ENCODE measurements around the gene IL37. TPM values are rescaled to one million over a fixed set of nuclear protein-coding genes. Genes with fewer than 3 reads are reported as not detected.

The IL37 gene
- total RNA-seq, 1 experiment from 2014 or later: not detected

- no peaks in the 10 kb centered on the region for H3K4me1 Mint-ChIP-seq
- H3K56ac ChIP-seq (ENCODE audit: insufficient read length, low read depth, low read length): no peak overlapping the region
- no peak overlapping the region for H2BK120ac ChIP-seq (ENCODE audit: low read depth, low read length, poor library complexity, severe bottlenecking)
- no CpG with 5 or more reads among the region's 8 CpGs for WGBS (ENCODE audit: extremely low coverage, insufficient read length, low lambda C conversion rate)
- H3K18ac ChIP-seq (ENCODE audit: insufficient read length, low read depth, low read length): no peak overlapping the region
- no peak overlapping the region for H3K4ac ChIP-seq (ENCODE audit: low read depth, low read length)
- TF ChIP-seq CTCF (conservative IDR thresholded peaks at IDR 0.05): no peak
- H2BK20ac ChIP-seq (ENCODE audit: low read depth, low read length, poor library complexity, severe bottlenecking): no peak overlapping the region
- no peaks in the 10 kb centered on the region for H3K9me3 ChIP-seq (ENCODE audit: control insufficient read depth, low read depth, low read length)
- H3K23ac ChIP-seq (ENCODE audit: insufficient read length, low read depth, low read length): no peak overlapping the region
- no peak overlapping the region for H2AK5ac ChIP-seq (ENCODE audit: insufficient read length, low read length)
- no peaks in the 10 kb centered on the region for H3K23me2 ChIP-seq (ENCODE audit: insufficient read length, low read depth, low read length, poor library complexity, severe bottlenecking)
- H2BK12ac ChIP-seq (ENCODE audit: insufficient read length, low read depth, low read length): no peak overlapping the region
- no peak overlapping the region for H3K9ac ChIP-seq (ENCODE audit: extremely low read depth, insufficient read length, low read length)
- H3K4me1 ChIP-seq (ENCODE audit: insufficient read depth, low read length): peaks cover 4% of the 10 kb centered on the region; the same call in 1 of the 2 replicates
- H3K9me3 Mint-ChIP-seq: no peaks in the 10 kb centered on the region
- H3K79me1 ChIP-seq (ENCODE audit: insufficient read depth, low read depth, low read length, poor library complexity, severe bottlenecking): no peaks in the 10 kb centered on the region
- H3K4me2 ChIP-seq (ENCODE audit: insufficient read depth, insufficient read length, low read length): no peak overlapping the region
- no peak overlapping the region for H4K8ac ChIP-seq (replicated peaks; ENCODE audit: insufficient read length, low read depth, low read length)
- H3T11ph ChIP-seq (ENCODE audit: low read length): no peak overlapping the region
- no peaks in the 10 kb centered on the region for H3K27me3 Mint-ChIP-seq (ENCODE audit: low read depth)
- no peaks in the 10 kb centered on the region for H4K20me1 ChIP-seq (ENCODE audit: control insufficient read depth, insufficient read depth, insufficient read length)
- H3K14ac ChIP-seq (ENCODE audit: insufficient read depth, low read length): no peak overlapping the region
- H2BK15ac ChIP-seq (ENCODE audit: low read depth, low read length): no peak overlapping the region
- no peak overlapping the region for H4K5ac ChIP-seq (ENCODE audit: insufficient read length, low read depth, low read length)
- H2BK5ac ChIP-seq (ENCODE audit: insufficient read length, low read length): no peak overlapping the region
- H3K27ac ChIP-seq (ENCODE audit: insufficient read length, low read depth, low read length): no peak overlapping the region
- H3K27me3 ChIP-seq (ENCODE audit: insufficient read depth, low read length): no peaks in the 10 kb centered on the region
- no peaks in the 10 kb centered on the region for H3K36me3 Mint-ChIP-seq (ENCODE audit: insufficient read depth in 1 of 3, low read depth in 3 of 3)
- no peak overlapping the region for H3K4me3 Mint-ChIP-seq
- H4K91ac ChIP-seq (ENCODE audit: insufficient read length, low read depth, low read length): no peak overlapping the region
- DNase-seq: no peak
- H2AFZ ChIP-seq (ENCODE audit: low read length): no peak overlapping the region
- H3K79me2 ChIP-seq (ENCODE audit: insufficient read depth, low read length): no peaks in the 10 kb centered on the region
- no peak overlapping the region for H3K27ac Mint-ChIP-seq
Measured at GRCh38 chr2:112896909-112897623, 13.9 kb upstream of the IL37 start.

Data from H9 (cell line).